ENCODE results near the gene ZNF341.

ZNF341 gene

GRCh38 chr20:33701629-33702450 lies 30.0 kb upstream of the ZNF341 start:
- DNase-seq (ENCODE audit: low read depth in 1 of 2, low spot score in 1 of 2) = no peak

- DNase-seq (ENCODE audit: low read depth in 1 of 2, low spot score in 1 of 2) = no peak
These were observed 28.9 kb upstream of the ZNF341 start for GRCh38 chr20:33702861-33703260.

DNA sequence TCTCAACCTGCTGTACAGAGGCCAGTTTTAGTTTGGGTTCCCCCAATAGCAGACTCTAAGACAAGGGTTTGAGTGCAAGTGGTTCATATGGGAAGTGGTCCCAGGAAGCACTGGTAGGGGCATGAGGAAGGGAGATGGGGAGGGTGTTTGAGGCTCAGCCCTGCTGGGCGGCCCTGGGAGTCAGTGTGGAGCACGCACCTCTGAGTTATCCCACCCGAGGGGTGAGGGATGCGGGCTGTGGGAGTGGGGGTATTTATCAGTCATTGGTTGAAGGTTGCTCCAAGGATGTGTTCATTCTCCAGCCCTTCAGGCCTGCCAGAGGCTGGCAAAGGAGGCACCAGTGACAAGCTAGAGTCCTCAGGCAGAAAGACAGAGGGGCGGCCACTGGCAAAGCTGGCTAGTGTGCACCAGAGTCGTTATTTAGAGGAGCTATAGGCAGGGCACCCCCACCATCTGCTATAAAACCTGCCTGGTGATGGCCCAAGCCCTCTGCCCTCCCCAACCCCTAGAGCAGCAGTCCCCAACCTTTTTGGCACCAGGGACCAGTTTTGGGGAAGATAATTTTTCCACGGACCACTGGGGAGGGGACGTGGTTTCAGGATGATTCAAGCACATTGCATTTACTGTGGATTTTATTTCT lies 28.2 kb upstream of the ZNF341 start:
- no peak for DNase-seq (ENCODE audit: low read depth in 1 of 2, low spot score in 1 of 2)

DNA sequence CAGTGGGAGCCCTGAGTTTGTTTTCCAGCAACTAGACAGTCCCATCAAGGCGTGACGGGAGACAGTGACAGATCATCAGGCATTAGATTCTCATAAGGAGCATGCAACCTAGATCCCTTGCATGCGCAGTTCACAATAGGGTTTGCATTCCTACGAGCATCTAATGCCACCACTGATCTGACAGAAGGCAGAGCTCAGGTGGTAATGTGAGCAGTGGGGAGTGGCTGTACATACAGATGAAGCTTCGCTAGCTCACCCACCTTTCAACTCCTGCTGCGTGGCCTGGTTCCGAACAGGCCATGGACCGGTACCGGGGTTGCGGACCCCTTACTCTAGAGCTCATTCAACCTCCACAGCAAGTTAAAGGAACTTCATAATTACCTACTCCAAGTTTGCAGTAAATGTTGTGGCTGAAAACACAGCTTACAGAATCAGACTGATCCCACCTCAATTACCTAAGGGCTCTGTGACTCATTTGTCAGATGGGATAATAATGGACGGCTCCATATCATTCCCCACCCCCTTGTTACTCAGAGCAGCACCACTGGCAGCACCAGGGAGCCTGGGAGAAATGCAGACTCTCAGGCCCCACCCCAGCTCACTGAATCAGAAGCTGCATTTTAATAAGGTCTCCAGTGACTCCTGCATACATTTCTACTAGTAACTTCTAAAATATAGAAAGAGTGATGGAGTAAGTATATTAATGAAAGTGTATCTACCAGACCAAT lies 27.4 kb upstream of the ZNF341 start:
- no peak for DNase-seq (ENCODE audit: low read depth in 1 of 2, low spot score in 1 of 2)

- DNase-seq (ENCODE audit: low read depth in 1 of 2, low spot score in 1 of 2) = no peak
These were observed 24.1 kb upstream of the ZNF341 start for GRCh38 chr20:33707668-33708067.

DNA sequence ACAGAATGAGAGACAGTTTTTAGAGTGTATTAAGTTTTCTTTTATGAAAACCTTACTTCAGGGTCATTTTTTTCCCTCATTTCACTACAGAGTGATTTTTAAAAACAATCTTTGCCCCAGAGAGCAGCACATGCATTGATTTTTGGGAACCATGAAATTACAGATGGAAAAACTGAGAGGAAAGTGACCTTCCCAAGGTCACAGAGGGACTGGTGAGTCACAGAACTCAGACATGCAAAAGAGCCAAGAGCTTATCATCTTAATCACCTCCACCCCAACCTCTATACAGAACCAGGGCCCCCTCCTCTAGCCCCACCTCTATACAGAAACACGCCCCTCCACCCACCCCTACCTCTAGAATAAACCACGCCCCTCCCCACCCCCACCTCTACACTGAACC lies 22.4 kb upstream of the ZNF341 start:
- DNase-seq (ENCODE audit: low read depth in 1 of 2, low spot score in 1 of 2) = no peak

DNA sequence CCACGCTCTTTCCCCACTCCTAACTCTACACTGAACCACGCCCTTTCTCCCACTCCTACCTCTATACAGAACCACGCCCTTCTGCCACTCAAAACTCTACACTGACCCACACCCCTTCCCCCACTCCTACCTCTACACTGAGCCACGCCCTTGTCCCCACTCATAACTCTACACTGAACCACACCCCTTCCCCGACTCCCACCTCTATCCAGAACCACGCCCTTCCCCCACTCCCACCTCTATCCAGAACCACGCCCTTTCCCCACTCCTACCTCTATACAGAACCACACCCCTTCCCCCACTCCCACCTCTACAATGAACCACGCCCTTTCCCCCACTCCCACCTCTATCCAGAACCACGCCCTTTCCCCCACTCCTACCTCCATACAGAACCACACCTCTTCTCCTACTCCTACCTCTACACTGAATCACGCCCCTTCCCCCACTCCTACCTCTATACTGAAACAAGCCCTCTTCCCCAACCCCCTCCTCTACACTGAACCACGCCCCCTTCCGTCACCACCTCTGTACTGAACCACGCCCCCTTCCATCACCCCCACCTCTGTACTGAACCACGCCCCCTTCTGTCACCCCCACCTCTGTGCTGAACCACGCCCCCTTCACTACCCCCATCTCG lies 21.8 kb upstream of the ZNF341 start:
- no peak for DNase-seq (ENCODE audit: low read depth in 1 of 2, low spot score in 1 of 2)

- DNase-seq (ENCODE audit: low read depth in 1 of 2, low spot score in 1 of 2) = no peak
These were observed 20.9 kb upstream of the ZNF341 start for GRCh38 chr20:33710681-33711445.

GRCh38 chr20:33711446-33711738 lies 20.4 kb upstream of the ZNF341 start:
- no peak for DNase-seq (ENCODE audit: low read depth in 1 of 2, low spot score in 1 of 2)

GRCh38 chr20:33713865-33714367 lies 17.9 kb upstream of the ZNF341 start:
- no peak for DNase-seq (ENCODE audit: low read depth in 1 of 2, low spot score in 1 of 2)

GRCh38 chr20:33716498-33716897 lies 15.3 kb upstream of the ZNF341 start:
- DNase-seq (ENCODE audit: low read depth in 1 of 2, low spot score in 1 of 2) = no peak

DNA sequence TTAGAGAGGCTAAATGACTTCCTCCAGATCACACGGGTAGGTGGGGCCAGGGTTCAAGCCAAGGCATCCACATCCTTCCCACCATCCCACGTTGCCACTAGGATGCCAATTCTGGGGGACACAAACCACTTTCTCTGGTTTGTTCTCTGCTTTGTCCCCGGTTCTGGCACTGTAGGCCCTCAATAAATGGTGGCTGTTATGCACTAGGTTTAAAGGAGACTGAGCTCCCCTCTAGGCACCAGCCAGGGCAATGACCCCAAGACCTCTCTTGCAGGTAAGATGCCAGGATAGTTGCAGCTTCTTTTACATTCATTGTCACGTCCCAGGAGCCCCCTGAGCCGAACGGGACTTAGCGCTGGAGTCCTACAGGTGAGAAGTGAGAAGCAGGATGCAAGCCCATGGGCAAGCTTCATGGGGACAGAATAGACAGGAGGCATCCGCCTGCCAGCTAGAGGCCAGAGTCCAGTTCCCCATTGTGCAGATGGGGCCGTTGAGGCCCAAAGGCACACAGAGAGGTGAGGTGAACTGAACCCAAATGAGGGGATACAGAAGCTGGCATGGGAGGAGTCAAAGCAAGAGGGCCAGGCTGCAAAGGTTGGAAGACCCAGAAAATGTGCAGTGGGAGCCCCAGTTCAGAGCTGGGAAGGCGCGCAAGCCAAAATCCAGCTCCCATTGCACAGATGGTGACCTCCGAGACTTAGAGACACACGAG lies 12.4 kb upstream of the ZNF341 start:
- no peak for DNase-seq (ENCODE audit: low read depth in 1 of 2, low spot score in 1 of 2)

GRCh38 chr20:33719989-33720709 lies 11.6 kb upstream of the ZNF341 start, which contains the start of gene PXMP4:
Gene PXMP4, minus strand, starts transcription at chr20:33720310. Its CDS starts 103 bp downstream, at chr20:33720207.
- DNase-seq (ENCODE audit: low read depth in 1 of 2, low spot score in 1 of 2) = peak; percentile 62 to 86

GRCh38 chr20:33721391-33722140 lies 10.2 kb upstream of the ZNF341 start:
- DNase-seq (ENCODE audit: low read depth in 1 of 2, low spot score in 1 of 2) = no peak

DNA sequence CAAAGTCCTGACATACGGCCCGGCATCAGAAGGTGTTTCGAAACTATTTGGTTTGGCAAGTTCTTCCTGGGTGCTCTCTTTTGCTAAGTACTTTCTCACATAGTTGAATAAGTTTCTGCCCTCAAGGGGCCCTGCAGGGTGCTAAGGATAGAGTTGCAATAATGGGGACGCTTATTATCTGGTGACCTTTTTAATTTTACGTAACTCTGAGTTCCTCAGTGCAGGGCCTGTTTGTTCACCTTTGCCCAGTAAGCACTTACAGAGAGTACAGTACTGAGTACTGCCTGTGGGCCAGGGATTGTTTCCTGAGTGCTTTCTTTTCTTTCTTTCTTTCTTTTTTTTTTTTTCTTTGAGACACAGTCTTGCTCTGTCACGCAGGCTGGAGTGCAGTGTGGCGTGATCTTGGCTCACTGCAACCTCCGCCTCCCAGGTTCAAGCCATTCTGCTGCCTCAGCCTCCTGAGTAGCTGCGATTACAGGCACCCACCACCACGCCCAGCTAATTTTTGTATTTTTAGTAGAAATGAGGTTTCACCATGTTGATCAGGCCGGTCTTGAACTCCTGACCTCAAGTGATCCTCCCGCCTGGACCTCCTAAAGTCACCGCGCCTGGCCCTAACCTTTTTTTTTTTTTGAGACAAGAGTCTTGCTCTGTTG lies 7.2 kb upstream of the ZNF341 start:
- DNase-seq (ENCODE audit: low read depth in 1 of 2, low spot score in 1 of 2) = no peak

- DNase-seq (ENCODE audit: low read depth in 1 of 2, low spot score in 1 of 2) = no peak
These were observed 6.1 kb upstream of the ZNF341 start for GRCh38 chr20:33725607-33726264.

DNA sequence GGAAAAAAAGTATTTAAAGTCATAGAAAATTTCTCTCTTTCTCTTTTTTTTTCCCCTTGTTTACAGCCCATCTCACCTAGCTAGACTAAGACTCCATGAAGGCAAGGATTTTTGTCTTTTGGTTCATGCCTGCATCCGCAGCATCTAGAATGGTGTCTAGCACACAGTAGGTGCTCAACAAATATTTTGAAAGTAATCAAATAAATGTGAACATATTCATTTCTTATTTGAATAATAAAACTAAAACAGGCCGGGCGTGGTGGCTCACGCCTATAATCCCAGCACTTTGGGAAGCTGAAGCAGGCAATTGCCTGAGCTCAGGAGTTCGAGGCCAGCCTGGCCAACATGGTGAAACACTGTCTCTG lies 4.7 kb upstream of the ZNF341 start:
- DNase-seq (ENCODE audit: low read depth in 1 of 2, low spot score in 1 of 2) = no peak

GRCh38 chr20:33727806-33728205 lies 4.0 kb upstream of the ZNF341 start:
- no peak for DNase-seq (ENCODE audit: low read depth in 1 of 2, low spot score in 1 of 2)
